Transverse colon (tissue), 3 donors: ENCODE results near the gene CDC14B.

Source experiments
- EP300 ChIP-seq: sonication (generic); formaldehyde crosslinking; IDR thresholded peaks from one replicate; pipeline ENCODE4 v1.6.1; 2017; ENCODE audit warnings: antibody characterized with exemption, low read depth
- POLR2A ChIP-seq: fragments of 450-650 bp; IDR thresholded peaks from one replicate; pipeline ENCODE4 v1.6.1; 2016; ENCODE audit warnings: antibody characterized with exemption, mild to moderate bottlenecking, moderate library complexity
- TF ChIP-seq, protein P1 (sequence below), 5 experiments: fragments of 200-600 bp in 3 of 5; fragments of 450-650 bp in 2 of 5; sonication (generic) in 3 of 5; IDR thresholded peaks; 1 replicate in 2 of 5; 2 replicates in 3 of 5; pipeline ENCODE4 v1.5.1; 2016 to 2017; ENCODE audit warnings: antibody characterized with exemption in 5 of 5, inconsistent platforms in 3 of 5, mild to moderate bottlenecking in 2 of 5, moderate library complexity in 1 of 5

DNA sequence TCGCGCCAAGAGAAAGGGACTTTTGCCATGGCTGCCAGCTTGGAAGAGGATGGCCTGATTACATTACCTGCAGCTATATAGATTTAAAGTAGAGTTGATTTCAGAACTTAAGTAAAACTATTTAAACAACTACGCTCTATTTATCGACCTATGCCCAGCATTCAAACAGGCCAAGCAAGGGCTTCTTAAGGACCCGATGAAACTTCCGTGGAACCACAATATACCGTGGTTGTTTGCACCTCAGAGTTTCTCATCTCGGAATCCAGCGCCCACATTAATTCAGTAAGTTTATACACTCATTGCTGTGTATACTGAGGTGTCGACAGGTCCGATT, 505 bp upstream of the CDC14B start:
- TF ChIP-seq, protein P1, sequence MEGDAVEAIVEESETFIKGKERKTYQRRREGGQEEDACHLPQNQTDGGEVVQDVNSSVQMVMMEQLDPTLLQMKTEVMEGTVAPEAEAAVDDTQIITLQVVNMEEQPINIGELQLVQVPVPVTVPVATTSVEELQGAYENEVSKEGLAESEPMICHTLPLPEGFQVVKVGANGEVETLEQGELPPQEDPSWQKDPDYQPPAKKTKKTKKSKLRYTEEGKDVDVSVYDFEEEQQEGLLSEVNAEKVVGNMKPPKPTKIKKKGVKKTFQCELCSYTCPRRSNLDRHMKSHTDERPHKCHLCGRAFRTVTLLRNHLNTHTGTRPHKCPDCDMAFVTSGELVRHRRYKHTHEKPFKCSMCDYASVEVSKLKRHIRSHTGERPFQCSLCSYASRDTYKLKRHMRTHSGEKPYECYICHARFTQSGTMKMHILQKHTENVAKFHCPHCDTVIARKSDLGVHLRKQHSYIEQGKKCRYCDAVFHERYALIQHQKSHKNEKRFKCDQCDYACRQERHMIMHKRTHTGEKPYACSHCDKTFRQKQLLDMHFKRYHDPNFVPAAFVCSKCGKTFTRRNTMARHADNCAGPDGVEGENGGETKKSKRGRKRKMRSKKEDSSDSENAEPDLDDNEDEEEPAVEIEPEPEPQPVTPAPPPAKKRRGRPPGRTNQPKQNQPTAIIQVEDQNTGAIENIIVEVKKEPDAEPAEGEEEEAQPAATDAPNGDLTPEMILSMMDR (IDR thresholded peaks at IDR 0.05): no peak
- no peak for TF ChIP-seq POLR2A
- TF ChIP-seq EP300: no peak
